ES-I3 (cell line): ENCODE data around the gene B4GALT3.

ENCODE experiments used
- H3K36me3 ChIP-seq: 2 replicates; pipeline ENCODE4 v1.6.1; 2013; ENCODE audit warnings: mild to moderate bottlenecking, low read length, control low read depth, moderate library complexity; ENCODE audit not compliant: insufficient read depth
- H3K4me1 ChIP-seq: 2 replicates; pipeline ENCODE4 v1.6.1; 2013; ENCODE audit warnings: mild to moderate bottlenecking, control low read depth, low read length; ENCODE audit not compliant: insufficient read depth
- H3K9ac ChIP-seq: 2 replicates; pipeline ENCODE4 v1.6.1; 2013; ENCODE audit warnings: low read depth, mild to moderate bottlenecking, low read length, moderate library complexity
- H3K9me3 ChIP-seq: 2 replicates; pipeline ENCODE4 v1.6.1; 2013; ENCODE audit warnings: mild to moderate bottlenecking, low read length, moderate library complexity; ENCODE audit not compliant: control insufficient read depth, insufficient read depth

B4GALT3 gene

DNA sequence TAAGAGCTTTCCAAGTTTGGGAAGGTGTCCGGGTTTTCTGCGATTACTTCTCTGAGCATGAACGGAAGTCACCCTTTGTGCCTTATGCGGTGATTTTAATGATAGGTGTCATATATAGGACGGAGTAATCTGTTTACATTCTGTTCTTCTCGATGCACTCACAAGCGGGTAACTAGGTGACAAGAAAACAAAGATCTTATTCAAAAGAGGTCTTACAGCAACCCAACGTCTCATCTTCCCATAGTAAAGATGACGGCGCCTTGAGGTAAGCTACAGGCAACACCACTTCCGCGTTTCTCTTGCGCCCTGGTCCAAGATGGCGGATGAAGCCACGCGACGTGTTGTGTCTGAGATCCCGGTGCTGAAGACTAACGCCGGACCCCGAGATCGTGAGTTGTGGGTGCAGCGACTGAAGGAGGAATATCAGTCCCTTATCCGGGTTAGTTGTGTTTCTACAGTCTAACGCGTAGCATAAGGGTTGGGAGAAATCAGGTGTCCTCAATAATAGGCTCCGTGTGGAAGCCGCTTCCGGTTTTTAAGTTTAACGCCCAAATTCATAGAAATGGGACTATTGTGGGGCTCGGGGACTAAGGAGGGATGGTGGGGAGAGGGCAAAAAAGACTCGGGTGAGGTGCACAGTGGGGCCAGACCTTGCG lies 23.5 kb downstream of the B4GALT3 start, which contains the start of gene UFC1:
Gene UFC1, plus strand, starts transcription at position 297 of the 656 bp plus-strand sequence. Its CDS starts 20 bp downstream, at position 317.
- Histone ChIP-seq H3K9me3 (no peaks in the 10 kb centered on the region), H3K4me1 (no peaks in the 10 kb centered on the region), H3K36me3 (no peaks in the 10 kb centered on the region), H3K9ac (peak within 1 kb of the TSS; percentile 89)

DNA sequence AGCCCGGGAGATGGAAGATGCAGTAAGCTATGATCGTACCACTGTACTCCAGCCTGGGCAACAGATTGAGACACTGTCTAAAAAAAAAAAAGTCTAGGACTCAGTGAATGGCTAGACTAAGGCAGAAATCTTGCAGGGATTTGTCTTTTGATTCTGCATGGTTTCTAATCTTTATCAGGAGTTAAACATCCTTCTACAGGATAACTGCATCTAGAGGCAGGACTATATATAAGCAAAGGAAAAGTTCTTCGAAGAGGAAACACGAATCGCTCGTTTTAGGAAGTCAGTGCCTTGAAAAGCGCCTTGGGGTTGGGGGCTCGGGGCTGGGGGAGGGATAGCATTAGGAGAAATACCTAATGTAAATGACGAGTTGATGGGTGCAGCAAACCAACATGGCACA lies 24.1 kb downstream of the B4GALT3 start:
- Histone ChIP-seq H3K36me3 (no peaks in the 10 kb centered on the region), H3K4me1 (no peaks in the 10 kb centered on the region), H3K9ac (peak overlapping the region; percentile 89; the same call in 1 of the 2 replicates), H3K9me3 (no peaks in the 10 kb centered on the region)

DNA sequence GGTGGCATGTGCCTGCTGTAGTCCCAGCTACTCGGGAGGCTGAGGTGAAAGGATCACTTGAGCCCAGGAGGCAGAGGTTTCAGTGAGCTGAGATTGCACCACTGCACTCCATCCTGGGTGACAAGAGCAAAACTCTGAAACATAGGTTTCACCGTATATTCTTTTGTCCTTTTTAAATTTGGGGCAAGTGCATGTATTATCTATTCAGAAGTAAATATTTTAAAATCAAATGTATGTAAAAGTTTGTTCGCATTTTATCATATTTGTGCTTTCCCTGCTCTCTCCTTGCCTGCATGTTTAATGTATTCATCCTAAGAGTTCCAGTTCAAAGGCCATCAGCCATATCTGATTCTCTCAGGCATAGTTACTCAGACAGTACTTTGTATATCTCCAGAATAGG lies 31.5 kb downstream of the B4GALT3 start:
- no peaks in the 10 kb centered on the region for H3K36me3 ChIP-seq
- H3K4me1 ChIP-seq = no peaks in the 10 kb centered on the region
- H3K9me3 ChIP-seq = no peaks in the 10 kb centered on the region
- no peak overlapping the region for H3K9ac ChIP-seq

DNA sequence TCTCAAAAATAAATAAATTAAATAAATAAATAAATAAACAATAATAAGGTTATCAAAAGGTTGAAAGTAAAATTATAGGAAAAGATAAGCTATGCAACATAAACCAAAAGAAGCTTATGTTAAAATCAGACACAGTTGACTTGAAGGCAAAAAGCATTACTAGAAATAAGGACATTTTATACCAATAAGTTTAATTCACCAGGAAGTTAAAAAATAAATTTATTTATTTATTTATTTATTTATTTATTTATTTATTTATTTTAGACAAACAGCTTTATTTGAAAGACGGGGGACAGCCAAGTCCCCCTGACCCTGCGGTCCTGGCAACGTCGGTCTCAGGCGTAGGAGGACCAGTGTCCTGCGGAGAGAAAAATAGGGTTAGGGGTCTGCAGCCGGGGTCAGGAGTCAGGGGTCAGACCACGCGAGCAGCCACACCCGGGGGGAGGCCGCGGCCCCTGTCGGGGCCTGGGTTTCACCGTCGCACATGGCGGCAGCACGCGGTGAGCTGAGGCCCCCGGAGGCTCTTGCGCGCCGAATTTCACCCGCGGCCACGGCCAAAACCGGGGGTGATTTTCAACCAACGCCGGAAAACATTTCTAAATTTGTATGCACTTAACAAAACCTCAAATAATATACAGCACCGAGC lies 36.4 kb downstream of the B4GALT3 start:
- Histone ChIP-seq H3K36me3 (no peaks in the 10 kb centered on the region), H3K9me3 (no peaks in the 10 kb centered on the region), H3K9ac (no peak overlapping the region), H3K4me1 (no peaks in the 10 kb centered on the region)

DNA sequence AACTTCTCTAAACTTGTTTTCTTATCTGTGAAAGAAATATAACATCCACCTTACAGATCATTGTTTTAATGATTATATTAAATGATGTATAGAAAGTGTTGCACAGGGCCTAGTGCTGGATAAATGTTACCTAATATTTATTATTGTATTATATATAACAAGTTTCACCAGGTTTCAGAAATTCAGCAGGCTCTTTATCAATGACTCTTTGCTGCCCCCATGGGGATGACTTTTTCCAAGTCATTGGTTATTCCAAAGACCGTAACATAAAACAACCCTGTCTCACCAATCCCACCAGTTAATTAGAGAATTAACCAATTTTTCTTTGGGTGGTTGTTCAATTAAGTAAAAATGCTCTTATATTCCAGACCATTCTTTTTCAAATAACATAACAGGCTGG lies 37.5 kb downstream of the B4GALT3 start:
- Histone ChIP-seq H3K9ac (no peak overlapping the region), H3K36me3 (no peaks in the 10 kb centered on the region), H3K4me1 (no peaks in the 10 kb centered on the region), H3K9me3 (no peaks in the 10 kb centered on the region)

DNA sequence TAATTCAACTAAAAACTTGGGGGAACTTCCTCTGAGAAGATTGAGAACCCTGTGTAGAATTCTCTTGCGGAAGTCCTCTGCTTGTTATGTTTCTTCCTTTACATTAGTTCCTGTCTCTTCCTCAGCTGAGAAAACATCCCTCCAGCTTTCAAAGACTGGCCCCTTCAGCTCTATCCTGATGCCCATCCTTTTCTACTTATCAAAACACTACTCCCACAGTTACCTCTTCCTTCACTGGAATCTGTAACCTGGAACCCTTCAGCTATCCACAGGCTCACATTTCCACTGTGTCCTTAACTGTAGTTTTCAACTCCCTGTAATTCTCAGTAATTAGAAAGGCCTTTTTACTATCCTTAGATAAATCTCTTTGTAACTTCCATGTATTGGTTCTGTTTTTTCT lies 38.9 kb downstream of the B4GALT3 start:
- Histone ChIP-seq H3K9ac (no peak overlapping the region), H3K9me3 (no peaks in the 10 kb centered on the region), H3K4me1 (no peaks in the 10 kb centered on the region), H3K36me3 (no peaks in the 10 kb centered on the region)

DNA sequence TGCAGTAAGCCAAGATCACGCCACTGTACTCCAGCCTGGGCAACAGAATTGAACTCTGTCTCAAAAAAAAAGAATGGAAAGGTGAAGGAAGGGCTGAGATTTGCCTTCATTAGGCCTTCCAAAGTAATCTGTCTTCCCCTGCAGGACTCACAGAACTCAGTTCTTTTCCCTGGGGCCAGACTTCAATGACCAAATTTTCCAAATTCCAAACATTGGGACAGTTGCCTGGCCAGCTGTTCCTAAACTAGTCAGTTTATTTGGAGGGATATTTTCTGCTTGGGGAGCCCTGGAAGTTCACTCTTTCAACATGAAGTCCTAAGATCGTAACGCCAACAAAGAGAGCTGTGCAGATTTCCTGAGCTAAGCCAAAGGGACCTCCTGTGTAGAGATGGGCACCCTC lies 39.4 kb downstream of the B4GALT3 start:
- H3K9ac ChIP-seq = no peak overlapping the region
- H3K9me3 ChIP-seq = no peaks in the 10 kb centered on the region
- no peaks in the 10 kb centered on the region for H3K4me1 ChIP-seq
- H3K36me3 ChIP-seq = no peaks in the 10 kb centered on the region

DNA sequence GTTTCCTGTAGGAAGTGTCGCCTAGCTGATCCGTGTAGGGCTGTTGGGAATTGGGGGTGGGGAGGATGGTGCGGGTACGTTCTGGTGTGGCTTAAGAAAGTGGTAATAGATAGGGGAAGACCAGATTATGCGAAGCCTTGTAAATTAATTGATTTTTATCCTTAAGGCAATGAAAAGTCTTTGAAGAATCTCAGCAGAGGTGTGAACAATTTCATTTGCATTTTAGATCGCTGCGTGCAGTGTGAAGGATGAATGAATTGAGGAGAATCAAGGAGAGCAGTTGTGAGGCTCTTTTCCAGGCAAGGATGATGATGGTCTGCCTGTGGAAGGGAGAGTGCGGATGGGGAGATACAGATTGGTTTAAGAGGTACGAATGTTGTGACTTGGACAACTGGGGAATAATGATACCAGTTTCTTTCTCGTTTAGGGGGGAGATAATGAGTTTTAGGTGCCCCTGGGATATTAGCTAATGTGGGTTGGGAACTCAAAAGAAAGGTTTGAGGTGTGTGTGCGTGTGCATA lies 44.0 kb downstream of the B4GALT3 start:
- peaks cover 11% of the 10 kb centered on the region; the same call in 1 of the 2 replicates for H3K36me3 ChIP-seq
- peaks cover 8% of the 10 kb centered on the region; the same call in 1 of the 2 replicates for H3K4me1 ChIP-seq

DNA sequence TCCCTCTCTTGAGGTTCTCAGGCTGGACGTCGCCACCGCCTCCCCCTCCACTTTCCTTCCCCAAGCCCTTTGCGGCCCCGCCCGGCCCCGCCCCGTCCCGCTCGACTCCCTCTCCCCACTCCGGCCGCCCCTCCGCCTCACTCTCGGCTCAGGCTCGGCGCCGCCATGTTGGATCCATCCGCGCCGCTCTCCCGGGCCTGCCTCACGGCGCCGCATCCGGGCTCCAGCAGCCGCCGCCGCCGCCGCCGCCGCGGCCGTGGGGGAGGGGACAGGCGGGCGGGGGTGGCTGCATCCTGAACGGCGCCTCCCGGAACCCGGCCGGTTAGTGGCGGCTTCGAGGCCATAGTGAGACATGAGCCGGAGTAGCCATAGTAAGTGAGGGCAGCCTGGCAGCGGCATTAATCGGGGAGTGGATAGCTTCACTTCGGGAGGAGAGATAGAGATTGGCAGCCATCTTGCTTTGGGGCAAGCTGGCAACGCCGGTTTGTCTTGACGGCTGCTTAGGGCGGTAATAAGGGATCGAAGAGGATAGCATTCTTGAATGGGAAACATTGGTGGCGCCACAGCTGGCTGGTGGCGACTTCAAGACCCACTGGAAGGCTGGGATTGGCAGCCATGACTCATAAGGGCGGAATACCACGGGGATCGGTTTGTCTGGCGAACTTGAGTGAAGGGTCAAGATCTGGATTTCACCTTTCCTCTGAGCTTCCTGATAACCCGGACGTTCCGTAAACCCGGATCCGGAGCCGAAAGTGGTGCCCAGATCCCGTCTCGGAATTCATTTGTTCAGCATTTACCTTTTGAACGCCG lies 44.7 kb downstream of the B4GALT3 start, which contains the start of gene DEDD:
Gene DEDD, minus strand, starts transcription at position 258 of the 810 bp plus-strand sequence. CDS start 8,205 bp downstream, outside the sequence.
- Histone ChIP-seq H3K36me3 (peaks cover 16% of the 10 kb centered on the region), H3K9me3 (no peaks in the 10 kb centered on the region), H3K4me1 (peaks cover 8% of the 10 kb centered on the region; the same call in 1 of the 2 replicates), H3K9ac (peak within 1 kb of the TSS; percentile 76)

More for the DNA sequence above, 44.0 kb downstream of the B4GALT3 start:
- peak overlapping the region; percentile 76 for H3K9ac ChIP-seq
- H3K9me3 ChIP-seq = no peaks in the 10 kb centered on the region

DNA sequence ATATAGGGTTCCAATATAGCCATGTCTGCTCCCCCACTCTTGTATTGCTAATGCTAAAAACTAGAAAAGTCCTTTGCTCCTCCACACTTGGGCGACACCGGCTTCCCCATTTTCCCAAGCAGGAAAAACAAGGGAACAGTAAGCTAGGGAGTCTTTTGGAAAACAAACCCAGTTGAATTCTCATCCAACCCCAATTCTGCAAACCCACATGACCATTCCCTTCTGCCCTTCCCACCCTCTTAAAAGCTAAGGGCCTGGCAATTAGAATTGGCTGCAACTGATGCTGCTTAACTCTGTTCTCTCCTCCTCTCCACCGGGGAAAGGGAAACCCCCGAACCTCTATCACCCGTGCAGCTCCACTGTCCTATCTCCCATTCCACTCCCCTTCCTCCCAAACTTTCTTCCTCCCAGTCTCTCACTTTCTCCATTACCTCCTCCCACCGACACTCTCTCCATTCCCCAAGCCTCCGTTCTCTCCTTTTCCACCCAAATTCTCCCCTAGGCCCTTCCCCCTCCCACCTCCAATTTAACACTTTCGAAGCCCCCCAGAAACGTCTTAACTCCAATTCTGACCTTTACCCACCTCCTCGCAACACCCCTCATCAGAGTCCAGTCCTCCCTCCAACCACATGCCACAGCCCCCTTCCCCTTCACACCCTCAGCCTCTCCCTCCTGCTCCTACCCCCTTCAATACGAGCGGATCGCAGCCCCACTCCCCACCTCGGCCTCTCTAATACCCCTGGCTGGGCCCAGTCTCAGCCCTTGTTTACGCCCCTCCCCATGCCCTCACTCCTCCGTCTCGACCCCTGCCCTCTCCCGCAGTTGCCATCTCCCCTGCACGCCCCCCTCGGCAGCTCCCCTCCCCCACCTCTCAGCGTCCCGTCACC lies 45.5 kb downstream of the B4GALT3 start:
- peaks cover 8% of the 10 kb centered on the region; the same call in 1 of the 2 replicates for H3K4me1 ChIP-seq
- peak overlapping the region; percentile 76 for H3K9ac ChIP-seq

DNA sequence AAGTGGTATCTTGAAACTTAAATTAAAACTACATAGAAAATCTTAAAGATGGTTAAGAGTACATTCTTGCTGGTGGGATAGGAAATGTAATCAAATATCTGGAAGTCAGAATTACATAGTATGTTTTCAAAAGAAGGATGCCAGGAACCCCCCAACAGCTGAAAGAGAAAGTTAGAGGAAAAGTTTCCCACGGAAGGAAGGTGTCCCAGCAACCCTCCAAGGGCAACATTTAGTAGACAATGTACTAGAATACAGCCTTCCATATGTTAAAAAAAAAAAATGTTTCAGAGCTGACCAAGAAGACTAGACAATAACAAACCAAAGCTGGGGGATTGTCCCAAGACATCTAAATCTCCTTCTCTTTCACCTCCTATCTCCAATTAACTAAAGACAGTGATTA lies 47.0 kb downstream of the B4GALT3 start:
- H3K9ac ChIP-seq = no peak overlapping the region
- peaks cover 19% of the 10 kb centered on the region for H3K36me3 ChIP-seq
- peaks cover 8% of the 10 kb centered on the region; the same call in 1 of the 2 replicates for H3K4me1 ChIP-seq
- H3K9me3 ChIP-seq = no peaks in the 10 kb centered on the region

More for the DNA sequence above, 45.5 kb downstream of the B4GALT3 start:
- Histone ChIP-seq H3K9me3 (no peaks in the 10 kb centered on the region), H3K36me3 (peaks cover 18% of the 10 kb centered on the region)

DNA sequence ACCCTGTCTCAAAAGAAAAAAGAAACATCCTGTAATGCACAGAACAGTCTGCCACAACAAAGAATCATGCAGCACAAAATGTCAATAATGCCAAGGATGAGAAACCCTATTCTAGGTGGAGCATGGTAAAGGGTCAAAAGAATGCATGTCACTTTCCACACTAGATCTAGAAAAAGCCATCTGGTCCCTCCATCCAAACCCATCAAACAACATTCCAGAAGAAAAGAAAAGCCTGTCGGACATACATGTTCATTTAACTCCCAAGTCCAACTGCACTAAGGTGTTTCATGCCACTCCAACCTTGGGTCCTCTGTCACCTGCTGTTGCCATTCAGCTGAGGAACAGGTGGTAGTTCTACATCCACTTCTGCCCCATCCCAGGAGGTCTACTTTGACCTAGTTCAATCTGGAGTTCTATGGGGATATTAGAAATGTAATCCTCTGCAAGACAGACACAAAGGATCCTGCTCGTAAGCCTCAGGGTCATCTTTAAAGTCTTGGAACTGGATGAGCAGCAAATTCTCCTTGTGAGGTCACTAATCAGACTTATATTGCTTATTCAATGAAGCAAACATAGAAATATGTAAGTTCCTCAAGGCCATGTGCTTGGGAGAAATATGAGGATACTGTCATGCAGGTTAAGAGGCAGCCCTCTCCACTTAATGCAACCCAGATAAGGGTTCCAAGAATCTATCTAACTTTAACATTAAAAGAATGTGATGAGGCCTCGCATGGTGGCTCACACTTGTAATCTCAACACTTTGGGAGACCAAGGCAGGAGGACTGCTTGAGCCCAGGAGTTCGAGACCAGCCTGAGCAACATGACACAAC lies 48.5 kb downstream of the B4GALT3 start:
- Histone ChIP-seq H3K9me3 (no peaks in the 10 kb centered on the region), H3K9ac (no peak overlapping the region), H3K36me3 (peaks cover 28% of the 10 kb centered on the region), H3K4me1 (peaks cover 8% of the 10 kb centered on the region; the same call in 1 of the 2 replicates)

DNA sequence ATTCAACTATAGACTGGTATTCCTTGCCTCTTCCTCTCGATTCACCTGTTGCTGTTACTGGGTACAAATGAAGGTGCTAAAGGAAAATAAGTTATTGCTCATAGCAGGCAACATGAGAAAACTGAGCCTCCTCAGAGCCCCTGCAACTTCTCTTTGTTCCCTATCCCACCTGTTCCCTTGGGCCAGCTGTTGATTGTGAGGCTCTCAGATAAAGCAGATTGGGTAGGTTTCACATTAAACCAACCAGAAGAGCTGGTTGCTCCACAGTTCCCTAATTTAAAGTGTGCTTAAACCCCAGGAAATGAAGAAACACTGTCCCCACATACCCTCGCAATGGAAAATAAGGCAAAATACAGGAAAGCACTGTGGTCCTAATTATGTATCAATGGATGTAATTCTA lies 49.7 kb downstream of the B4GALT3 start:
- Histone ChIP-seq H3K9ac (no peak overlapping the region), H3K4me1 (peaks cover 8% of the 10 kb centered on the region; the same call in 1 of the 2 replicates), H3K9me3 (no peaks in the 10 kb centered on the region), H3K36me3 (peaks cover 28% of the 10 kb centered on the region)
